Keratinocyte (primary cell): ENCODE results near the gene HCN3. TPM values are rescaled to one million over a fixed set of nuclear protein-coding genes. Genes with fewer than 3 reads are reported as not detected.
"Not testable (repeated sequence)": the region's sequence is repeated elsewhere in the genome, so short reads cannot be mapped to it uniquely, and the experiment has no call there.

Experiments used
- DNase-seq: peaks from one replicate; pipeline ENCODE4 v3.0.0-alpha.2; 2011; ENCODE audit warnings: low read depth, missing footprints, low spot score
- FAIRE-seq: peaks from 2 replicates; lab custom pipeline; 2011; peaks lifted over from hg19 to GRCh38; lab: Jason Lieb, UNC
- H2AFZ ChIP-seq: 2 replicates; pipeline ENCODE4 v1.6.0; 2012; ENCODE audit warnings: low read length, control low read depth, inconsistent platforms; ENCODE audit not compliant: control insufficient read depth
- H3K27ac ChIP-seq: 2 replicates; pipeline ENCODE4 v1.5.1; 2011; ENCODE audit warnings: low read length; ENCODE audit not compliant: control insufficient read depth, insufficient read depth
- H3K27me3 ChIP-seq: 3 replicates; pipeline ENCODE4 v1.6.0; 2011; ENCODE audit warnings: low read length; ENCODE audit not compliant: control insufficient read depth, insufficient read depth; ENCODE audit errors: extremely low read depth
- H3K36me3 ChIP-seq, 2 experiments: 2 replicates in 1 of 2; 3 replicates in 1 of 2; pipeline ENCODE4 v1.5.1; 2011; ENCODE audit warnings: low read length in 2 of 2, mild to moderate bottlenecking in 1 of 2; ENCODE audit not compliant: control insufficient read depth in 2 of 2, insufficient read depth in 2 of 2; ENCODE audit errors: extremely low read depth in 1 of 2
- H3K4me1 ChIP-seq: 3 replicates; pipeline ENCODE4 v1.5.1; 2011; ENCODE audit warnings: low read length; ENCODE audit not compliant: control insufficient read depth, insufficient read depth; ENCODE audit errors: extremely low read depth
- H3K4me2 ChIP-seq: 3 replicates; pipeline ENCODE4 v1.6.0; 2011; ENCODE audit warnings: low read depth, low read length; ENCODE audit not compliant: control insufficient read depth, insufficient read depth; ENCODE audit errors: extremely low read depth
- H3K4me3 ChIP-seq, 3 experiments: fragments of 200-600 bp in 1 of 3; sonication (generic) in 1 of 3; 2 replicates in 2 of 3; 3 replicates in 1 of 3; pipeline ENCODE4 v1.5.1; 2011 to 2016; ENCODE audit warnings: low read length in 3 of 3, mild to moderate bottlenecking in 3 of 3, control low read depth in 2 of 3, inconsistent platforms in 1 of 3, low read depth in 1 of 3, mixed read lengths in 1 of 3, mixed run types in 1 of 3, moderate library complexity in 1 of 3; ENCODE audit not compliant: control insufficient read depth in 2 of 3, insufficient read depth in 2 of 3; ENCODE audit errors: extremely low read depth in 1 of 3
- H3K79me2 ChIP-seq: 2 replicates; pipeline ENCODE4 v1.6.0; 2012; ENCODE audit warnings: low read length; ENCODE audit not compliant: control insufficient read depth, insufficient read depth
- H3K9ac ChIP-seq: 3 replicates; pipeline ENCODE4 v1.6.0; 2011; ENCODE audit warnings: low read length; ENCODE audit not compliant: control insufficient read depth, insufficient read depth; ENCODE audit errors: extremely low read depth
- H3K9me1 ChIP-seq: 3 replicates; pipeline ENCODE4 v1.6.0; 2011; ENCODE audit warnings: low read length; ENCODE audit not compliant: control insufficient read depth, insufficient read depth; ENCODE audit errors: extremely low read depth
- H3K9me3 ChIP-seq: 2 replicates; pipeline ENCODE4 v1.5.1; 2012; ENCODE audit warnings: low read depth, low read length; ENCODE audit not compliant: control insufficient read depth
- H4K20me1 ChIP-seq: 3 replicates; pipeline ENCODE4 v1.6.0; 2011; ENCODE audit warnings: low read length; ENCODE audit not compliant: control insufficient read depth, insufficient read depth; ENCODE audit errors: extremely low read depth
- CTCF ChIP-seq, 3 experiments: IDR thresholded peaks in 1 of 3; conservative IDR thresholded peaks in 1 of 3; optimal IDR thresholded peaks in 1 of 3; 2 replicates in 2 of 3; 3 replicates in 1 of 3; pipeline versions ENCODE3 to v1.5.1; 2011; ENCODE audit warnings: low read length in 3 of 3, mild to moderate bottlenecking in 3 of 3, moderate library complexity in 2 of 3, control low read depth in 1 of 3, inconsistent platforms in 1 of 3; ENCODE audit not compliant: insufficient read depth in 2 of 3; ENCODE audit errors: extremely low read depth in 1 of 3
- EZH2 ChIP-seq: IDR thresholded peaks from one replicate; pipeline ENCODE4 v1.6.1; 2012; ENCODE audit warnings: inconsistent platforms, mild to moderate bottlenecking, low read length, moderate library complexity
- dilution Hi-C: fragments of 300-500 bp; cut with MboI; formaldehyde crosslinking; loops from one replicate; pipeline ENCODE4 v1.7.0; 2020; ENCODE audit warnings: low sequenced_read_pairs; ENCODE audit not compliant: extremely low pct_ligation_motif_present
- polyA plus RNA-seq, 5 experiments: library from polyadenylated mRNA; depleted of rRNA in 3 of 5; stranded (reverse) in 3 of 5; stranded (forward) in 1 of 5; unstranded in 1 of 5; fragments of >200 nt; gene quantifications; 1 replicate in 1 of 5; 2 replicates in 3 of 5; 3 replicates in 1 of 5; pipeline versions ENCODE4 v1.2.1 to v1.2.3, GENCODE V29; 2011 to 2012; ENCODE audit warnings: missing spikeins in 2 of 5, low read depth in 1 of 5, low replicate concordance in 1 of 5

Gene HCN3
- polyA plus RNA-seq, 1 donor (not counting 4 experiments of a cell fraction or from before 2014, with no cell fraction given): 3.0 TPM

DNA sequence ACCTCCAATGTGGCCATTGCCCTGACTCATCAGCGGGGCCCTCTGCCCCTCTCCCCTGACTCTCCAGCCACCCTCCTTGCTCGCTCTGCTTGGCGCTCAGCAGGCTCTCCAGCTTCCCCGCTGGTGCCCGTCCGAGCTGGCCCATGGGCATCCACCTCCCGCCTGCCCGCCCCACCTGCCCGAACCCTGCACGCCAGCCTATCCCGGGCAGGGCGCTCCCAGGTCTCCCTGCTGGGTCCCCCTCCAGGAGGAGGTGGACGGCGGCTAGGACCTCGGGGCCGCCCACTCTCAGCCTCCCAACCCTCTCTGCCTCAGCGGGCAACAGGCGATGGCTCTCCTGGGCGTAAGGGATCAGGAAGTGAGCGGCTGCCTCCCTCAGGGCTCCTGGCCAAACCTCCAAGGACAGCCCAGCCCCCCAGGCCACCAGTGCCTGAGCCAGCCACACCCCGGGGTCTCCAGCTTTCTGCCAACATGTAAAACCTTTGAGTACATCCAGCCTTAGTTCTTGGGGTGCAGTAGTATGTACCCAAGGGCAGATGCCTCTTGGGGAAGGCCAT is 10.8 kb downstream of the HCN3 start:
- Histone ChIP-seq H3K4me3 (no peak overlapping the region), H3K9ac (no peak overlapping the region), H3K4me1 (no peaks in the 10 kb centered on the region), H3K79me2 (no peaks in the 10 kb centered on the region), H3K9me3 (no peaks in the 10 kb centered on the region), H4K20me1 (no peaks in the 10 kb centered on the region), H3K4me2 (no peak overlapping the region), H3K36me3 (no peaks in the 10 kb centered on the region), H3K27ac (no peak overlapping the region), H3K27me3 (no peaks in the 10 kb centered on the region), H2AFZ (no peak overlapping the region), H3K9me1 (no peaks in the 10 kb centered on the region)
- TF ChIP-seq EZH2 (no peak), CTCF (optimal IDR thresholded peaks at IDR 0.05 in 1 of 3, IDR thresholded peaks at IDR 0.05 in 1 of 3, conservative IDR thresholded peaks at IDR 0.05 in 1 of 3; ENCODE audit: extremely low read depth in 1 of 3, insufficient read depth in 2 of 3, low read length in 3 of 3) (no peak)
- DNase-seq: no peak
- dilution Hi-C loops: no loop called here
- no peak for FAIRE-seq

DNA sequence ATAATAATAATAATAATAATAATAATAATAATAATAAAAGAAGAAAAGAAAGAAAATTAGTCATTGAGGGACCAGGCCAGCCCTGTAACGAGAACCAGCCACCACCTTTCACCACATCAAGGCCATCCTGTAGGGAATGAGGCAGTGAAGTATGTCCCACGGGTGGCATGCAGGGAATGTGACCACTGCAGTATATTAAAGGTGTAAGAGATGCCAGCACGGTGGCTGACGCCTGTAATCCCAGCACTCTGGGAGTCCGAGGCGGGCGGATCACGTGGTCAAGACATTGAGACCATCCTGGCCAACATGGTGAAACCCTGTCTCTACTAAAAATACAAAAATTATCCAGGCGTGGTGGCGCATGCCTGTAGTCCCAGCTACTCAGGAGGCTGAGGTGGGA is 13.7 kb downstream of the HCN3 start:
- H4K20me1 ChIP-seq, H3K79me2 ChIP-seq, H3K27ac ChIP-seq, H3K4me3 ChIP-seq, H2AFZ ChIP-seq, dilution Hi-C loops, H3K4me2 ChIP-seq, H3K36me3 ChIP-seq, H3K9ac ChIP-seq, DNase-seq, FAIRE-seq, H3K9me1 ChIP-seq, H3K9me3 ChIP-seq: not testable (repeated sequence)
- Histone ChIP-seq H3K27me3 (peaks cover 17% of the 10 kb centered on the region), H3K4me1 (peaks cover 12% of the 10 kb centered on the region)
